WERI-Rb-1 (cell line): Measurements from ENCODE around the gene SMS.

Experiments used
- DNase-seq: peaks from one replicate; pipeline ENCODE4 v3.0.0-alpha.2; 2020
- H3K27ac ChIP-seq: fragments of 250-450 bp; sonication (Bioruptor Pico); 2 replicates; pipeline ENCODE4 v1.5.1; 2020; ENCODE audit warnings: mild to moderate bottlenecking, moderate library complexity
- H3K27me3 ChIP-seq: fragments of 250-450 bp; sonication (Bioruptor Pico); 2 replicates; pipeline ENCODE4 v1.5.1; 2021; ENCODE audit warnings: mild to moderate bottlenecking, low read depth, moderate library complexity; ENCODE audit not compliant: insufficient read depth, severe bottlenecking
- H3K36me3 ChIP-seq: fragments of 250-450 bp; sonication (Bioruptor Pico); 2 replicates; pipeline ENCODE4 v1.5.1; 2020; ENCODE audit warnings: mild to moderate bottlenecking, moderate library complexity
- H3K4me3 ChIP-seq: 2 replicates; pipeline ENCODE4 v1.5.1; 2011; ENCODE audit warnings: low read depth, mild to moderate bottlenecking, control low read depth, low read length
- H3K9me3 ChIP-seq: fragments of 250-450 bp; sonication (Bioruptor Pico); 2 replicates; pipeline ENCODE4 v1.5.1; 2021; ENCODE audit warnings: mild to moderate bottlenecking, moderate library complexity; ENCODE audit not compliant: severe bottlenecking
- TF ChIP-seq, protein P1 (sequence below): IDR thresholded peaks from 2 replicates; pipeline ENCODE4 v1.5.1; 2011; ENCODE audit warnings: low read depth, mild to moderate bottlenecking, control low read depth, inconsistent platforms, low read length

The SMS gene

GRCh38 chrX:22043872-22044271 is 103.4 kb downstream of the SMS start:
- DNase-seq = no peak
- Histone ChIP-seq H3K4me3 (no peak overlapping the region), H3K36me3 (no peaks in the 10 kb centered on the region), H3K27ac (no peak overlapping the region), H3K27me3 (peaks cover 12% of the 10 kb centered on the region), H3K9me3 (no peaks in the 10 kb centered on the region)
- TF ChIP-seq, protein P1, sequence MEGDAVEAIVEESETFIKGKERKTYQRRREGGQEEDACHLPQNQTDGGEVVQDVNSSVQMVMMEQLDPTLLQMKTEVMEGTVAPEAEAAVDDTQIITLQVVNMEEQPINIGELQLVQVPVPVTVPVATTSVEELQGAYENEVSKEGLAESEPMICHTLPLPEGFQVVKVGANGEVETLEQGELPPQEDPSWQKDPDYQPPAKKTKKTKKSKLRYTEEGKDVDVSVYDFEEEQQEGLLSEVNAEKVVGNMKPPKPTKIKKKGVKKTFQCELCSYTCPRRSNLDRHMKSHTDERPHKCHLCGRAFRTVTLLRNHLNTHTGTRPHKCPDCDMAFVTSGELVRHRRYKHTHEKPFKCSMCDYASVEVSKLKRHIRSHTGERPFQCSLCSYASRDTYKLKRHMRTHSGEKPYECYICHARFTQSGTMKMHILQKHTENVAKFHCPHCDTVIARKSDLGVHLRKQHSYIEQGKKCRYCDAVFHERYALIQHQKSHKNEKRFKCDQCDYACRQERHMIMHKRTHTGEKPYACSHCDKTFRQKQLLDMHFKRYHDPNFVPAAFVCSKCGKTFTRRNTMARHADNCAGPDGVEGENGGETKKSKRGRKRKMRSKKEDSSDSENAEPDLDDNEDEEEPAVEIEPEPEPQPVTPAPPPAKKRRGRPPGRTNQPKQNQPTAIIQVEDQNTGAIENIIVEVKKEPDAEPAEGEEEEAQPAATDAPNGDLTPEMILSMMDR = no peak
